ENCODE data around the gene CPSF7. TPM values are rescaled to one million over a fixed set of nuclear protein-coding genes. Genes with fewer than 3 reads are reported as not detected.
"Not testable (repeated sequence)": the region's sequence is repeated elsewhere in the genome, so short reads cannot be mapped to it uniquely, and the experiment has no call there.

CPSF7 gene
- total and polyA plus RNA-seq, 2 experiments from 2014 or later, result 27.1 to 42.3 TPM

GRCh38 chr11:61439615-61440014, 9.8 kb upstream of the CPSF7 start:
- peaks cover 38% of the 10 kb centered on the region for H3K36me3 ChIP-seq (ENCODE audit: low read depth)
- WGBS, 2 experiments (ENCODE audit: low coverage in 1 of 2, low lambda C conversion rate in 2 of 2, missing lambda C conversion rate in 2 of 2), result 96 to 100% methylated on average over 1 of the region's 1 CpG

GRCh38 chr11:61437496-61437895, 7.7 kb upstream of the CPSF7 start:
- Histone ChIP-seq H3K4me3 (no peak overlapping the region), H3K4me2 (ENCODE audit: unreplicated experiment) (no peak overlapping the region), H3K79me2 (ENCODE audit: insufficient read depth) (peaks cover 98% of the 10 kb centered on the region), H3K9me3 (ENCODE audit: low read depth) (no peaks in the 10 kb centered on the region), H3K4me1 (ENCODE audit: insufficient read depth) (peaks cover 2% of the 10 kb centered on the region; the same call in 1 of the 2 replicates), H3F3A (ENCODE audit: insufficient read depth) (peaks cover 6% of the 10 kb centered on the region), H3K27ac (no peak overlapping the region), H3K9me2 (ENCODE audit: insufficient read depth) (no peaks in the 10 kb centered on the region), H2AFZ (no peak overlapping the region), H3K9ac (no peak overlapping the region), H3K27me3 (replicated peaks; ENCODE audit: insufficient read depth) (no peaks in the 10 kb centered on the region), H4K20me1 (ENCODE audit: insufficient read depth) (peaks cover 9% of the 10 kb centered on the region; the same call in 1 of the 2 replicates), H3K36me3 (ENCODE audit: low read depth) (peaks cover 37% of the 10 kb centered on the region)
- DNase-seq, result no peak
- in situ Hi-C loops (cut with MboI), result no loop called here
- WGBS, 2 experiments (ENCODE audit: low coverage in 1 of 2, low lambda C conversion rate in 2 of 2, missing lambda C conversion rate in 2 of 2), result 85 to 86% methylated on average over 5 of the region's 5 CpGs
- no peak for TF ChIP-seq EZH2phosphoT487 (IDR thresholded peaks at IDR 0.05; ENCODE audit: insufficient read depth, low read depth)
- TF ChIP-seq EZH2 (IDR thresholded peaks at IDR 0.05; ENCODE audit: insufficient read depth, poor library complexity, severe bottlenecking), result no peak

More at GRCh38 chr11:61439615-61440014, 9.8 kb upstream of the CPSF7 start:
- TF ChIP-seq EZH2 (IDR thresholded peaks at IDR 0.05; ENCODE audit: insufficient read depth, poor library complexity, severe bottlenecking), result no peak
- no peak for TF ChIP-seq EZH2phosphoT487 (IDR thresholded peaks at IDR 0.05; ENCODE audit: insufficient read depth, low read depth)
- H3F3A ChIP-seq (ENCODE audit: insufficient read depth), result peaks cover 12% of the 10 kb centered on the region
- DNase-seq, result no peak
- no peak overlapping the region for H3K9ac ChIP-seq
- no peaks in the 10 kb centered on the region for H3K9me3 ChIP-seq (ENCODE audit: low read depth)
- in situ Hi-C loops (cut with MboI), result loop anchor here (5.0 kb wide), 1 partner anchor 47 kb away; the partner anchor contains the start of gene TMEM216
- no peak overlapping the region for H3K27ac ChIP-seq
- H3K27me3 ChIP-seq (replicated peaks; ENCODE audit: insufficient read depth), result no peaks in the 10 kb centered on the region
- no peak overlapping the region for H2AFZ ChIP-seq
- peaks cover under 1% of the 10 kb centered on the region; the same call in 1 of the 2 replicates for H3K4me1 ChIP-seq (ENCODE audit: insufficient read depth)
- H3K4me2 ChIP-seq (ENCODE audit: unreplicated experiment), result no peak overlapping the region
- H4K20me1 ChIP-seq (ENCODE audit: insufficient read depth), result peaks cover 9% of the 10 kb centered on the region; the same call in 1 of the 2 replicates
- H3K79me2 ChIP-seq (ENCODE audit: insufficient read depth), result peaks cover 98% of the 10 kb centered on the region
- H3K4me3 ChIP-seq, result no peak overlapping the region
- H3K9me2 ChIP-seq (ENCODE audit: insufficient read depth), result no peaks in the 10 kb centered on the region

- peak overlapping the region; percentile 91 for H2AFZ ChIP-seq
- H3K9ac ChIP-seq, result peak overlapping the region; percentile 98
- H4K20me1 ChIP-seq (ENCODE audit: insufficient read depth); in situ Hi-C loops (cut with MboI); H3K9me2 ChIP-seq (ENCODE audit: insufficient read depth); DNase-seq; H3K27me3 ChIP-seq (replicated peaks; ENCODE audit: insufficient read depth); H3F3A ChIP-seq (ENCODE audit: insufficient read depth); H3K9me3 ChIP-seq (ENCODE audit: low read depth): not testable (repeated sequence)
- 57 to 60% methylated on average over 10 of the region's 10 CpGs for WGBS, 2 experiments (ENCODE audit: low coverage in 1 of 2, low lambda C conversion rate in 2 of 2, missing lambda C conversion rate in 2 of 2)
- H3K4me3 ChIP-seq, result peak overlapping the region; percentile 100
- peaks cover 25% of the 10 kb centered on the region for H3K36me3 ChIP-seq (ENCODE audit: low read depth)
- peak overlapping the region; percentile 92 for H3K27ac ChIP-seq
- peaks cover 94% of the 10 kb centered on the region for H3K79me2 ChIP-seq (ENCODE audit: insufficient read depth)
- peak overlapping the region; percentile 100 for H3K4me2 ChIP-seq (ENCODE audit: unreplicated experiment)
- H3K4me1 ChIP-seq (ENCODE audit: insufficient read depth), result peaks cover 22% of the 10 kb centered on the region
Measured at GRCh38 chr11:61430839-61431238, 1.1 kb upstream of the CPSF7 start.

GRCh38 chr11:61429346-61429690, 457 bp downstream of the CPSF7 start:
- peaks cover 41% of the 10 kb centered on the region for H3K36me3 ChIP-seq (ENCODE audit: low read depth)
- in situ Hi-C loops (cut with MboI), result no loop called here
- H3K27me3 ChIP-seq (replicated peaks; ENCODE audit: insufficient read depth), result no peaks in the 10 kb centered on the region
- 0 to 1% methylated on average over 15 to 34 of the region's 37 CpGs for WGBS, 2 experiments (ENCODE audit: low coverage in 1 of 2, low lambda C conversion rate in 2 of 2, missing lambda C conversion rate in 2 of 2)
- H3K9me2 ChIP-seq (ENCODE audit: insufficient read depth), result no peaks in the 10 kb centered on the region
- peak overlapping the region; percentile 100 for H3K4me3 ChIP-seq
- peak overlapping the region; percentile 89 for H3K4me2 ChIP-seq (ENCODE audit: unreplicated experiment)
- peak overlapping the region; percentile 92 for H3K27ac ChIP-seq
- peak; percentile 78 for DNase-seq
- peaks cover 94% of the 10 kb centered on the region for H3K79me2 ChIP-seq (ENCODE audit: insufficient read depth)
- H3F3A ChIP-seq (ENCODE audit: insufficient read depth), result no peaks in the 10 kb centered on the region
- peaks cover 22% of the 10 kb centered on the region for H3K4me1 ChIP-seq (ENCODE audit: insufficient read depth)
- H3K9ac ChIP-seq, result peak overlapping the region; percentile 98
- no peaks in the 10 kb centered on the region for H3K9me3 ChIP-seq (ENCODE audit: low read depth)
- TF ChIP-seq EZH2phosphoT487 (IDR thresholded peaks at IDR 0.05; ENCODE audit: insufficient read depth, low read depth) (no peak), EZH2 (IDR thresholded peaks at IDR 0.05; ENCODE audit: insufficient read depth, poor library complexity, severe bottlenecking) (no peak)
- peak overlapping the region; percentile 49 for H2AFZ ChIP-seq
- H4K20me1 ChIP-seq (ENCODE audit: insufficient read depth), result no peaks in the 10 kb centered on the region
